Activated T-helper 1 cell treated with anti-CD3 and anti-CD28 coated beads, Interleukin-12 subunit alpha, Interleukin-12 subunit beta, Interleukin-2, Interleukin-4 antibody, amounts not matched to agents 30 ng/mL and 10 ng/mL and 1 ng/mL, durations not matched to agents 14 hours and 24 hours and 36 hours (primary cell): ENCODE measurements around the gene CLEC12A. TPM values are rescaled to one million over a fixed set of nuclear protein-coding genes. Genes with fewer than 3 reads are reported as not detected.

Experiments
- DNase-seq: peaks from one replicate; pipeline ENCODE4 v3.0.0; 2021; ENCODE audit warnings: low spot score
- H3K27ac Mint-ChIP-seq: one replicate; pipeline ENCODE4 v1.8.0; 2021; ENCODE audit warnings: mild to moderate bottlenecking, mixed read lengths
- H3K27me3 Mint-ChIP-seq: one replicate; pipeline ENCODE4 v1.8.0; 2022; ENCODE audit warnings: mild to moderate bottlenecking, moderate library complexity, mixed read lengths; ENCODE audit not compliant: insufficient read depth
- H3K36me3 Mint-ChIP-seq: one replicate; pipeline ENCODE4 v1.8.0; 2021; ENCODE audit warnings: low read depth, mixed read lengths
- H3K4me1 Mint-ChIP-seq: one replicate; pipeline ENCODE4 v1.8.0; 2021; ENCODE audit warnings: low read depth, mixed read lengths
- H3K4me3 Mint-ChIP-seq: one replicate; pipeline ENCODE4 v1.8.0; 2021; ENCODE audit warnings: mild to moderate bottlenecking, moderate library complexity, mixed read lengths
- H3K9me3 Mint-ChIP-seq: one replicate; pipeline ENCODE4 v1.8.0; 2021; ENCODE audit warnings: mixed read lengths
- intact Hi-C: fragments of 100-400 bp; cut with micrococcal nuclease; formaldehyde crosslinking; loops from one replicate; pipeline ENCODE4 v1.15.1; 2024
- total RNA-seq: library from RNA; stranded (reverse); gene quantifications from 2 replicates; pipeline ENCODE4 v1.2.3, GENCODE V29; 2022

The CLEC12A gene
- total RNA-seq = not detected in 2 replicates

GRCh38 chr12:9971181-9971580 lies at the start of gene CLEC12A:
Gene CLEC12A (plus strand): TSS chr12:9971409. CDS start chr12:9971597, 188 bp downstream.
- no peak within 1 kb of the TSS for H3K4me3 Mint-ChIP-seq
- H3K36me3 Mint-ChIP-seq = no peaks in the 10 kb centered on the region
- peaks cover 23% of the 10 kb centered on the region for H3K27me3 Mint-ChIP-seq
- H3K27ac Mint-ChIP-seq = no peak within 1 kb of the TSS
- H3K4me1 Mint-ChIP-seq = no peaks in the 10 kb centered on the region
- intact Hi-C loops = no loop called here
- no peaks in the 10 kb centered on the region for H3K9me3 Mint-ChIP-seq
- no peak for DNase-seq

DNA sequence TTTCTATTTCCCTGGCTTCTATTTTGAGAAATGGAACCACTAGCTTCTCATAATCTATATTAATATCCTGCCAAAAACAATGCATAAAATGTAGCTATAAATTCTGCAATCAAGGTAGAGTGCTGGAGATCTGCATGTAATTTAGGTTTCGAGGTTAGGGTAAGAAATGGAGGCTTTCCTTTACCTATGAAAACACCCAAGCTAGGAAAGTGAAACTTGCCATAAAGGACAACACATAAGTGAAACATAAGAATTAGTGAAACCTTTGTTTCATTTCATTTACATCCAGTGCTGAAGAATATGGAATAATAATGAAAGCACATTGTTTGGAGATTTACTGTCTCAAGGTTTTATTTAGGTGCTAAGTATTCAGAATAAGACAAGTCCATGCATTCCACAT lies 48.8 kb upstream of the CLEC12A start:
- H3K27me3 Mint-ChIP-seq = peaks cover 9% of the 10 kb centered on the region
- H3K9me3 Mint-ChIP-seq = no peaks in the 10 kb centered on the region
- H3K4me1 Mint-ChIP-seq = peaks cover 22% of the 10 kb centered on the region
- DNase-seq = no peak
- H3K36me3 Mint-ChIP-seq = no peaks in the 10 kb centered on the region
- intact Hi-C loops = loop anchor here (10.0 kb wide), 1 partner anchor 288 kb away; no protein-coding TSS in a partner anchor
- H3K4me3 Mint-ChIP-seq = no peak overlapping the region
- no peak overlapping the region for H3K27ac Mint-ChIP-seq

GRCh38 chr12:9925705-9926393 lies 45.4 kb upstream of the CLEC12A start:
- intact Hi-C loops = loop anchor here (1.0 to 10.0 kb wide), 6 partner anchors 15 to 291 kb away; partner anchors contain the start of gene CLEC2B
- H3K9me3 Mint-ChIP-seq = no peaks in the 10 kb centered on the region
- peaks cover 22% of the 10 kb centered on the region for H3K4me1 Mint-ChIP-seq
- H3K36me3 Mint-ChIP-seq = no peaks in the 10 kb centered on the region
- no peak overlapping the region for H3K27ac Mint-ChIP-seq
- peaks cover 13% of the 10 kb centered on the region for H3K27me3 Mint-ChIP-seq
- DNase-seq = no peak
- peak overlapping the region; percentile 66 for H3K4me3 Mint-ChIP-seq

- Mint-ChIP-seq H3K27ac (no peak overlapping the region), H3K27me3 (peaks cover 19% of the 10 kb centered on the region), H3K36me3 (no peaks in the 10 kb centered on the region), H3K9me3 (no peaks in the 10 kb centered on the region), H3K4me1 (peaks cover 22% of the 10 kb centered on the region), H3K4me3 (no peak overlapping the region)
- no peak for DNase-seq
- intact Hi-C loops = loop anchor here (1.0 to 10.0 kb wide), 5 partner anchors 14 to 292 kb away; partner anchors contain the start of gene CLEC2B
These were observed 44.3 kb upstream of the CLEC12A start for GRCh38 chr12:9926876-9927275.

GRCh38 chr12:9928607-9929006 lies 42.6 kb upstream of the CLEC12A start:
- intact Hi-C loops = loop anchor here (10.0 kb wide), 1 partner anchor 294 kb away; no protein-coding TSS in a partner anchor
- H3K27ac Mint-ChIP-seq = no peak overlapping the region
- no peak overlapping the region for H3K4me3 Mint-ChIP-seq
- DNase-seq = no peak
- no peaks in the 10 kb centered on the region for H3K36me3 Mint-ChIP-seq
- peaks cover 7% of the 10 kb centered on the region for H3K4me1 Mint-ChIP-seq
- no peaks in the 10 kb centered on the region for H3K9me3 Mint-ChIP-seq
- H3K27me3 Mint-ChIP-seq = peaks cover 28% of the 10 kb centered on the region

- no peaks in the 10 kb centered on the region for H3K36me3 Mint-ChIP-seq
- no peaks in the 10 kb centered on the region for H3K9me3 Mint-ChIP-seq
- no peak for DNase-seq
- no peaks in the 10 kb centered on the region for H3K4me1 Mint-ChIP-seq
- intact Hi-C loops = no loop called here
- H3K27me3 Mint-ChIP-seq = peaks cover 28% of the 10 kb centered on the region
- no peak overlapping the region for H3K4me3 Mint-ChIP-seq
- no peak overlapping the region for H3K27ac Mint-ChIP-seq
These were observed 40.0 kb upstream of the CLEC12A start for GRCh38 chr12:9931245-9931644.

DNA sequence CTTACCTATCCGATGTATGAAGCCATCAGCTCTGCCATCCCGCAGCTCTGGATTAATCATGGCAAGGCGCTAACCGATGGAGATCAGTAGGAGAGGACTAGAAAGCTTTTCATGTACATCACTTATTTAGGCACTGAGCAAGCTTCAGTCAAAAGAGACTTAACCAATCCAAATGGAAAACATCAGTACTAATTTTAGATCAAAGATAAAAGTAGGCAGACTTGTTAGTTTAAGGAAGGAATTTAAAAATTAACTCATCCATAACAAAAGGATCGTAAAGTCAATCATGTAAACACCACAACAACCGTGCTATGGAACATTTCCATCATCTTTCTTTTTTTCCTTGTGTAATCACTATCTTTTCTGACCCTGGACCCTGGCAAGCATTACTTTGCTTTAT lies 38.9 kb upstream of the CLEC12A start, which contains the start of gene CLEC2A:
CLEC2A (minus strand) TSS at position 101 of the 400 bp plus-strand sequence; CDS start at position 60, 41 bp downstream.
- Mint-ChIP-seq H3K4me3 (no peak within 1 kb of the TSS), H3K27me3 (peaks cover 28% of the 10 kb centered on the region)

DNA sequence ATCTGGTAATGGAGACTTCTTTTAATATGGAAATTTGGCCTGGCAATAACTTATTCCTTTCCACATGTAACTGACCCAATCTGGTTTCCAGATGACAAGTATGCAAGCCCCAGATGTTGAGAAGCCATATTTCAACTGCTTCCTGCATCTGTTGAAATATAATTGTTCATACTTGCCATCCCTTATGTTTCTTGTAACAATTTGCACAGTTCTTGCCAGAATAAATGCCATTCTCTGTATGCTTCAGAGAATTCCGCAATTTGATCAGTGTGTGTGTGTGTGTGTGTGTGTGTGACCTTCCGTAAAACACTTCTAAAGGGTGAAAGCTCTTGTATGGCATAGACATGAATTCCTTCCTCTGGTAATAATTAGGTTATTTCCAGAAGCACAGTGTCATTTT lies 37.3 kb upstream of the CLEC12A start:
- H3K4me3 Mint-ChIP-seq = no peak overlapping the region
- no peak overlapping the region for H3K27ac Mint-ChIP-seq
- intact Hi-C loops = no loop called here
- no peaks in the 10 kb centered on the region for H3K4me1 Mint-ChIP-seq
- DNase-seq = no peak
- no peaks in the 10 kb centered on the region for H3K9me3 Mint-ChIP-seq
- peaks cover 29% of the 10 kb centered on the region for H3K27me3 Mint-ChIP-seq
- no peaks in the 10 kb centered on the region for H3K36me3 Mint-ChIP-seq

More for the DNA sequence above, 38.9 kb upstream of the CLEC12A start, which contains the start of gene CLEC2A:
- Mint-ChIP-seq H3K27ac (peak within 1 kb of the TSS; percentile 13), H3K9me3 (no peaks in the 10 kb centered on the region), H3K36me3 (no peaks in the 10 kb centered on the region), H3K4me1 (no peaks in the 10 kb centered on the region)
- intact Hi-C loops = no loop called here
- no peak for DNase-seq

DNA sequence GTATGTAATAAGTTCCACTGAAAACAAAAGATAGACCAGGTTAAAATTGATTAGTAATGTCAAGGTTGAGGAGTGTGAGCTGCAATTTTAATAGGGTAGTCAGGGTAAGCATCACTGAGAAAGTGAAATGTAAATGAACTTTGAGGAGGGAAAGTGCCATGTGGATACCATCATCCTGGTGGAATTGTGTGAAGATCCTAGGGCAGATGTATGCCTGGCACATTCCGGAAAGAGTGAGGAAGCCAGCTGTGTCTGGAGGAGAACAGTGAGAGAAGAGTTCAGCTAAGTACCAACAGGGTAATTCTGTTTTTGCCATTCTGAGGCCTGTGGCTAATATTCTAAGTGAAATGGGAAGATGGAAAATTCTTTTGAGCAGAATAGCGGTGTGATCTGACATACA lies 36.2 kb upstream of the CLEC12A start:
- H3K36me3 Mint-ChIP-seq = no peaks in the 10 kb centered on the region
- H3K9me3 Mint-ChIP-seq = no peaks in the 10 kb centered on the region
- no peaks in the 10 kb centered on the region for H3K4me1 Mint-ChIP-seq
- no peak overlapping the region for H3K4me3 Mint-ChIP-seq
- intact Hi-C loops = no loop called here
- peaks cover 26% of the 10 kb centered on the region for H3K27me3 Mint-ChIP-seq
- no peak for DNase-seq
- no peak overlapping the region for H3K27ac Mint-ChIP-seq

DNA sequence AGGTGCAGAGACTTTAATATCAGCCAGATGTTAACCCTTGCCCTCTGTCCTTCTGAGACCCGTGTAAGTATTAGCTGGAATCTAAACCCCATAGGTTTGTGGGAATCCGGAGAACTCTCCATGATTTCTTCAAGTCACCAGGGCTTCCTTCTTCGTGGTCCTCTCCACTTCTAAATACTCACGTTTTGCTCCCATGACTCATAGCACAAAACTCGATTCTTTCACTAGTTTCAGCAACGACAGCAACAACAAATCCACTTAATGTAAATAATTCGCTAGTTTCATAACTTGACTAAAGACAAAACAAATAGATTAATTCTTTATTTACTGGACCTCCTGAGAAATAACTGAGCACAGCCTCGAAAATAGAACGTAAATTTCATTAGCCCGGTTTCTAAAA lies 34.6 kb upstream of the CLEC12A start:
- Mint-ChIP-seq H3K36me3 (no peaks in the 10 kb centered on the region), H3K27me3 (peaks cover 20% of the 10 kb centered on the region), H3K4me1 (peaks cover 7% of the 10 kb centered on the region), H3K4me3 (no peak overlapping the region), H3K27ac (no peak overlapping the region), H3K9me3 (no peaks in the 10 kb centered on the region)
- intact Hi-C loops = no loop called here
- no peak for DNase-seq

GRCh38 chr12:9940375-9940774 lies 30.8 kb upstream of the CLEC12A start:
- DNase-seq = no peak
- H3K4me1 Mint-ChIP-seq = peaks cover 22% of the 10 kb centered on the region
- no peak overlapping the region for H3K27ac Mint-ChIP-seq
- no peaks in the 10 kb centered on the region for H3K36me3 Mint-ChIP-seq
- H3K9me3 Mint-ChIP-seq = no peaks in the 10 kb centered on the region
- peaks cover 19% of the 10 kb centered on the region for H3K27me3 Mint-ChIP-seq
- no peak overlapping the region for H3K4me3 Mint-ChIP-seq
- intact Hi-C loops = loop anchor here (1.0 to 10.0 kb wide), 4 partner anchors 14 to 296 kb away; no protein-coding TSS in a partner anchor

DNA sequence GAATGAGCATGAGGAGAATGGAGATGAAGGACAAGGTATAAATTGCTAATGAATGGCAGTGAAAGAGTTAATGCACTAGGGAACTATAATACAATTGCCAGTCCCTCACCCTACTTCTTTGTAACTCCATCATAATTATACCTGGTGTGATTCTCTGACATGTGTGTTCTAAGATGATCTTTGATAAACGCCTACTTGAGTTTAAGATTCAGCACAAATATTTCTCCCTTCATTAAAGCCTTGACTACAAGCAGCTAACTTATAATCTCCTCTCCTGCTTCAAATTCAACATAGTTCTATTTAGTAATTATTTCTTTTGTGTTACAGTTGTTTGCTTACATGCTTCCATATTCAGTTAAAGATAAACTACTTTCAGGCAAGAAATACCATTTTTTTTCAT lies 29.4 kb upstream of the CLEC12A start:
- Mint-ChIP-seq H3K4me1 (peaks cover 22% of the 10 kb centered on the region), H3K36me3 (no peaks in the 10 kb centered on the region), H3K27me3 (peaks cover 19% of the 10 kb centered on the region), H3K9me3 (no peaks in the 10 kb centered on the region), H3K27ac (no peak overlapping the region), H3K4me3 (no peak overlapping the region)
- intact Hi-C loops = loop anchor here (2.0 to 10.0 kb wide), 3 partner anchors 15 to 297 kb away; no protein-coding TSS in a partner anchor
- no peak for DNase-seq

DNA sequence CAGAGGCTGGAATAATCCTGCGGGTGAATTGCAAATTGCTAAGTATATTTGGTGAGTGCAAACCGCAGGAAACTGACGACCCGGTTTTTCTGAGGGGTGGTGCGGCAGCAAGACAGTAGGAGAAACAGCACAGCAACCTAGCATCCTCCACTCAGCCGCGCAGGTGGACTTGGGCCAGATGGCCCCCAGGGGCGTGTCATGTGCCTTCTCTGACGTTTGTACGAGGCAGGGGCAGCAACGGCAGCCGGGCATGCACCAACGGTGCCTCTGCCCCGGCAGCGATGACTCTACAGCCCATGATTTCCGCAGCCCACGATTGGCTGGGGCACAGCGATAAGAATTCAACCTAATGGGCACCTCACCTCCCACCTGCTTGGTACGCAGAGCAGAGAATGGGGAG lies 28.0 kb upstream of the CLEC12A start:
- Mint-ChIP-seq H3K27me3 (peaks cover 19% of the 10 kb centered on the region), H3K36me3 (no peaks in the 10 kb centered on the region)
- intact Hi-C loops = loop anchor here (5.0 to 10.0 kb wide), 2 partner anchors 64 to 298 kb away; no protein-coding TSS in a partner anchor

More for the DNA sequence above, 28.0 kb upstream of the CLEC12A start:
- DNase-seq = peak; percentile 38
- Mint-ChIP-seq H3K27ac (peak overlapping the region; percentile 56), H3K9me3 (no peaks in the 10 kb centered on the region), H3K4me3 (peak overlapping the region; percentile 81), H3K4me1 (peaks cover 31% of the 10 kb centered on the region)
